IPS-NIHi11 (cell line): ENCODE measurements around the gene TMEM131.

Experiments
- DNase-seq: peaks from one replicate; pipeline ENCODE4 v3.0.0; 2012; ENCODE audit warnings: mixed read lengths, low spot score

The TMEM131 gene

DNA sequence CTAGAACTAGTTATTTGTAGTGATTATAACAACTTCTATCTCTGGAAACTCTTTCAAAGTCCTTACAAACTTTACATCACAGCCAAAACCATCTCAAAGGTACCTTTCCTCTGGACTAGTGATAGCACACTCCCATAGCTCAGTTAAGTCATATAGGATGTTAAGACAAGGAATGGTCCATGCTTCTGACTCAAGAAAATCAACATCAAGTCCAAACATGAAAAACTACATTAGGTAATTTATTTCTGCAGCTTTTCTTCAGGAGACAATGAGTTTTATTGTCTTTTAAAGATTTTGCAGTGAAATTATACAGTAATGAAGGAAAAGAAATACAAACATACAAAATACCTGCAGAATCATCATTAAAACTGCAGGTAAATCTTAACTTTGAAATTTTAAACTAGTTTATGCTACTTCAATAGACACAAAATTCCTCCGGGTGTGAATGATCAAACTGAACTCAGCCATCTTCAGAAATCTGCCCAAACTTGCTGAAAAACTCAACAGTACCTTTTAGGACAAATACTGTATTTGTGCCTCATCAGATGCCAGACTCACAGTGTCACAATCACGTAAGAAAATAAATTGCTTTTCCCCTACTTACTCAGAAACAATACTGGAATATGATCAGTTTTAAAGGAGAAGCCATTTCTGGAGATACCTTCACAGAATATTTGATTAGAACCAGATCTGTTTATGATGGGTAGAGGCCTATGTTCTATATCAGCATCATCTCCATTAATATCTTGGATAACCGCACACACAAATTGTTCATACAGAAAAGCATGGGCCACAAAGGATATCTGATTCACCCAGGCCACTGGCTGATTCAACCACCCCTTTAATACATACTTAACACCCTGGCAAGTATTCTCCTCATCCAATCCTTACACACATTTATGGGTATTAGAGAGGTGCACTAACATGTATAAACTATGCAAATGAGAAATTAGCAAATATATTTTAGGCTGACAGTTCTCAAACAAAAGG, 2.6 kb downstream of the TMEM131 start:
- DNase-seq, result no peak

GRCh38 chr2:97991081-97991856, 4.5 kb downstream of the TMEM131 start:
- no peak for DNase-seq

GRCh38 chr2:97988722-97989121, 7.0 kb downstream of the TMEM131 start:
- DNase-seq, result no peak

- DNase-seq, result no peak
Measured at GRCh38 chr2:97985998-97986397, 9.8 kb downstream of the TMEM131 start.

- no peak for DNase-seq
Measured at GRCh38 chr2:97983698-97984097, 12.1 kb downstream of the TMEM131 start.

DNA sequence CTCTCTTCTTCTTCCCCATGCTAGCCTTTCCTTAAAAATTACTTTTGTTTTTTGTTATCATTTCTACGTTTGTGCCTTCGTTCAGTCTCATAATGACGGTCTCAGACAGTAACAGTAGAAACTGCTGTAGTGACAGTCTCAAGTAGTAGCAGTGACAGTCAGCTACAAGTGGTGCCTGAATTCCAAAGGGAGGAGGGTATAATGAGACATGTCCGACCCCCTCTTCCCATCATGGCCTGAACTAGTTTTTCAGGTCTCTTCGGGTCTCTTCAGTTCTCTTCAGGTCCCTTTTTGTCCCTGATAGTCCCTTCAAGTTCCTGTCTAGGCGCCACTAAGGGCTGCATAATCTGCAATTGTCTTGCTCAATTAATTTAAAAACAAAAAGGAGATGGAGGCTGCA, 12.6 kb downstream of the TMEM131 start:
- DNase-seq, result no peak

GRCh38 chr2:97982621-97983020, 13.1 kb downstream of the TMEM131 start:
- DNase-seq, result no peak

GRCh38 chr2:97981961-97982360, 13.8 kb downstream of the TMEM131 start:
- DNase-seq, result no peak

DNA sequence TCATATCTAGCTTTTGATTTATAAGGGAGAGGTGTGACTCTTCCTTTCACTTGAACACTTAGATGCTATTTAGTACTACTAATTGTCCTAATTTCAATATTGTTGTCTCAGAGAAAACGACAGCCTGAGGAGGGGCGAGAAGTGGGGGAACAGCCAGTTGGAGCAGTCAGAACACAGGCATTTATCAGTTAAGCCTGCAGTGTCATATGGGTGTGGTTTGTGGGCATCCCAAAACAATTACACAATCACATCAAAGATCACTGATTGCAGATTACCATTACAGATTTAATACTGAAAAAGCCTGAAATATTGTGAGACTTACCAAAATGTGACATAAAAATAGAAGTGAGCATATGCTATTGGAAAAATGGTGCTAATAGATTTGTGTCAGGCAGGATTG, 15.8 kb downstream of the TMEM131 start:
- DNase-seq, result no peak

DNA sequence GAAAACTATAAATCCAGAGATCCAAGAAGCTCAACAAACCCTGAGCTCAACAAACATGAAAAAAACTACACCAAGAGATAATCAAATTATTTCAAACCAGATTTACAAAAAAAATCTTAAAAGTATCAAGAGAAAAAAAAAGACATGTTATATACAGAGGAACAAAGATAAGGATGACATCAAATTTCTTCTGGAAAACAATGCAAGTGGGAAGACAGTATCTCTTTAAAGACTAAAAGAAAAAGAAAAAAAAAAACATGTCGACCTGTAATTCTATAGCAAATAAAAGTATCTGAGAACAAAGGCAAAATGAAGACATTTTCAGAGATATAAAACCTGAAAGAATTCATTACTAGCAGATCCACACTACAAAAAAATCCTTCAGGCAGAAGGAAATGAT, 21.3 kb downstream of the TMEM131 start:
- no peak for DNase-seq

DNA sequence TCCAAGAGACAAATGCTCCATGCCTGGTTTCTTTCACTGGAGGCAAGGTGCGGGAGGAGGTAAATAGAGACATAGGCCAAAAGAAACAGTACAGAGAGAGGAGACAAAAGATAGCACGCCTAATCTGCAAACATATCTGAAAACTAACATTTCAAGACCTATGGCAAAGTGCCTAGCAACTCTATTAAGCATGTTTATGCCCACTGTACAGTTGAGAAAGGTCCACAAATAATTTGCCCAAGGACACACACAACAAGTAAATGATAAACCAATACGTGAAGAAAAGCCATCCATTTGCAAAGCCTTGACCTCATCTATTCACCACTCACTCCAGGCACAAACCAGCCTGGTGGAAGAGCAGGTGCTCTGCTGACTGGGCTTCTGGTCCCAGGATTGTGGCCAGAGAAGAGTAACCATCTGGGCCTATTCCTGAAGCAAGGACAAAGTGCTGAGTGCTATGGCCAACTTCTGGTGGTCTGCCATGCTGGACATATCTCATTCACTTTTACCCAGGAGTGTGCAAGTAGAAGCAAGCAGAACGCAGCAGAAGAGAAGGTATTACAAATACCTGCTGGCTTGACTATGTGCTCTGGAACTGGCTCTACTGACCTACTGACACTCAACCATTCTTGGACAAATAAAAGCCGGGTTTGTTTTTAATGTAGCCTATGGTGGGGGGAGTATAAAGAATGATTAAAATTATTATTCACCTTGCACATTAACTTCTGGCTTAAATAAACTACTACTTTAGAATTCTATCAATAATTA, 25.3 kb downstream of the TMEM131 start:
- DNase-seq, result no peak

- no peak for DNase-seq
Measured at GRCh38 chr2:97969081-97970067, 26.4 kb downstream of the TMEM131 start.

DNA sequence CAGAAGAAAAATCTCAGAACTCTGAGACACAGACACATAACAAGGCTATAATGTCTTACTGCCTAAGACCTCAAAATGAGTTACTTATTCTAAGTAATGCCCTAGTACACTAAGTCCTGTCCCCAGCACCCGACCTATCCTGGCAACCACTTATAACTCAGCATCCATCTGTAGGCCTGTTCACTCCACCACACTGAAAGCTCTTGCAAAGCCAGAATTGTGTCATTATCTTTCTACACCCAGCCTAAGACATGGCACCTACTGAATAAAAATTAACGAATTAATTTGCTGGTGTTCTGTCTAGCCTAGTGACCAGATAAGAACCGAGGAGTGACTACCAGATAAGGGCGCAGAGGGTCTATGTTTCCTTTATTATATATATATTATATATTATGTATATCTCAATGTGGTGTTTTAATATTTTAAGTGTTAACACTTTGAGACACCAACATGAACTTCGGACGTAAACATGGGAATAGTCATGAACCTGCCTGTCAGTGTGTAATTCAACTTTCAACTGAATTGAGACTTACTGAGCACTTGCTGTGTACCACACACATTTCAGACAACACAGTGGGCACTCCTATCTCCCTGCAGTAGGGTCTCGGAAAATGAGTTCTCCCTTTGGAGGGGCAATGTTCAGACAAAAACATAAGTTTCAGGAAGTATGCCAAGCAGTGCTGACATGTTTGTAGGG, 27.7 kb downstream of the TMEM131 start:
- no peak for DNase-seq

GRCh38 chr2:97967216-97967592, 28.5 kb downstream of the TMEM131 start:
- no peak for DNase-seq

DNA sequence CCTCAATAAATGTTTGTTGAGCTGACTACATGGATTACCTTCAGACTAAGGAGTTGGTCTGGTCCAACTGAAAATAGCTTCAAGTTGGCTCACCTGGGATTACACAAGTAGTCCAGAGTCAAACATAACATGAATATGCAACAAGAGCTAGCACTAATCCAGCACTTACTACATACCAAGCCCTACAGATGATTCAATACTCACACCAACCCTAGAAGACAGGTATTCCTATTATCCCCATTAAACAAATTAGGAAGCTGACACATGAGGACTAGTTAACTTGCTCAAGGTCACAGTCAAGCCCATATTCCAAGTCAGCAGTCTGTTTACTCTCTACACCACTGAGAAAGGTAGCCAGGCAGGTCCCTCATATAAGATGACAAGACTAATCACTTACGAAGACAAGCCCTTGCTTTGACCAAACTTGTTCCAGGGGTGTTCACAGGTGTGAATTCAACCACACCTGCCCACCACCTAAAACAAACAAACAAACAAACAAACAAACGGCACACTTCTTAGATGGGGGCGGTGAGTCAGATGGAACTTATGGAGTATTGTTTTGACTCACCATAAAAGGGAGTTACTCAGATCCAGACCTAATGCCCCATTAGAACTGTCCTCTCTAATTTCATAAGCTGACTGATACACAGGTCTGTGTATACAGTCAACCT, 29.1 kb downstream of the TMEM131 start:
- no peak for DNase-seq

DNA sequence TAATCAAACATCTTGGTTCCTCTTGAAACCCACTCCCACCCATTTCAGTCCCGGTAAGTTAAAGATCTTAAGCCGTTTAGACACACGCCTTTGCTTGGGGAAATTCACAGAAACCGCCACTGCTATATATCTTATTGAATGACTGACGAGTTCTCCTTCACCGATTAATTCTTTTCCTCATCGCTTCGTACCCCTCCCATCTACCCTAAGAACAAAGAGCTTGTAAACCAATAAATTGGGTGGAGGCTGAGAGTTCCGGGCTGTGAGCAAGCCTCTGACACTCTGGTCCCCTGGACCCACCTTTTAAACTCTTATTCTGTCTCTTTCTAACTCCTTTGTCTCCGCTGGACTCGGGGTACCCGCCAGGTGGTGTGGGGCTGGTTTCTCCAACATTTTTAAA, 30.6 kb downstream of the TMEM131 start:
- DNase-seq, result no peak

DNA sequence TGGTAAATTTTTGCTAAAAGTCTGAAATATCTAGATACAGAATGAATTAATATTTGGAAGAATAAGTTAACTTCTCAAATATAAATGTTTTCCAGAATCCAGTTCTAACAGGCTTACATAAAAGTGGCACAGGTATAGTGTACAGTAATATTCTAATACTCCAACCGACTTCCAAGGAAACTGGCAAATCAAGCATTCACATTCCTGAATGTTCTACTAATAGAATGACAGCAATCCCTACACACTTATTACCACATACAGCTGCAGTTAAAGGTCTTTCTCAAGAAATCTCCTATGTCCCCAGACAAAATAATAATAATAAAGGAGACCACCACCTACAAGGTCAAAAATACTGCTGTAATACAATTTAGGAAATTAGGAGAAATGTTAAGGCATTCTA, 31.9 kb downstream of the TMEM131 start:
- no peak for DNase-seq

- DNase-seq, result no peak
Measured at GRCh38 chr2:97963079-97963406, 32.7 kb downstream of the TMEM131 start.

DNA sequence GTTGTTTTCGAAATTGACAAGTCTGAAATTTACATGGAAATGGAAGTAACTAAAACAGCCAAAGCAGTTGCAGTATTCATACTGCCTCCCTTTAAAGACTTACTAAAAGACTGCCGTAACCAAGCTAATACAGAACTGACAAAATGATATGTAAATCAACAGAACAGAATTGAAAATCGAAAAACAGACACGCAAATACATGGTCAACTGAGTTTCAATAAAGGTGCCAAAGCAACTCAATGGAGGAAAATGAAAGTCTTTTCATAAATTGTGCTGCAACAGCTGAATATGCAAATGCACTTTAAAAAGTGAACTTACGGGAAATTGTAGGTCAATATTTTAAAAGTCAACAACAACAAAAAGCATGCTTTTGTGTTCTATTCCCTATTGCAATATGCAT, 34.2 kb downstream of the TMEM131 start:
- no peak for DNase-seq

DNA sequence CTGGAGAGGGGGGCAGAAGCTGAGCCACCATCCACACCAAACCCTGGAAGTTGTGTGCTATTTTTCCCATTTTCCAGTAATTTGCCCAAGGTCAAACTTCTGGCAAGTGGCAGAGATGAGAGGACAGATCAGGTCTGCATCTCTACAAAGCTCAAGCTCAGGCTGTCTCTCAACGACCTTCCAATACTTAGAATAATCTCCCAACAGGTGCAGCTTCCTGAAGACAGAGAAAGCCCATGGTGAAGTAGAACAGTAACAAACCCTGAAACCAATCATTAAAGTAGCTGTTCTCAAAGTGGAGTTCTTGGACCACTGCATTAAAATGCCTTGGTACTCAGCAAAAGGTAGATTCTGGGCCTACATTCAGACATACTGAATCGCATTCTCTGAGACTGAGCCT, 37.6 kb downstream of the TMEM131 start:
- no peak for DNase-seq
